GM21515 (cell line): ENCODE results near the gene GPR4.

Experiments used
- ATAC-seq: cut with Tn5 transposase; IDR thresholded peaks from one replicate; pipeline ENCODE4 v1.9.1; 2021; ENCODE audit not compliant: unreplicated experiment

The GPR4 gene

GRCh38 chr19:45556835-45557234 is 45.2 kb downstream of the GPR4 start:
- ATAC-seq: no peak

GRCh38 chr19:45554481-45554880 is 47.5 kb downstream of the GPR4 start:
- no peak for ATAC-seq

GRCh38 chr19:45553464-45553863 is 48.5 kb downstream of the GPR4 start:
- no peak for ATAC-seq

DNA sequence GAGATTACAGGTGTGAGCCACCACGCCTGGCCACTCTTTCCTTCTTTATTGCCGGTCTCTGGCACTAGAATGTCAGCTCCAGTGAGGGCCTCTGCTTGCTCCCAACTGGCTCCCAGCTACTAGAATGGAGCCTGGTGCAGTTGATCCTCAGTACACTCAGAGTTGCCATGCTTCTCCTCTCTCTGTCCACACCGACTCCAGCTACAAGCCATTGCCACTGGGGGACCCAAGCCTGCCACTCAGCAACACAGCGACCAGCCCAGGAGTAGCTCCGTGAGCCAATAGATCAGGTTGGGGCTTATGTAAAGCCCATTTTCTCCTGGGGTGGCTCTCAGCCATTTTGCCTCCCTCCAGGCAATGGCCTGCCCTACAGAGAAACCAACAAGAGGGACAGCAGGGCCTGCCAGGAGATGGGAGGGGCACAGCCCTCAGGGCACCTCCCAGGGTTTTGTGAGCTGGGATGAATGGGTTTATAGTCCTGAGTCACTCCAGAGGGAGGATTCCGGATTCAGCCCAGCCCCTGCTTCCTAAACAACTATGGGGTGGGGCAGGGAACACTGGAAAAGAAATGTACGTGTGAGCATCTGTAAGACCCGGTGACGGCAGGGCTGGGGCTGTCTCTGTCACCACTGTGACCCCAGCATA is 53.9 kb downstream of the GPR4 start:
- ATAC-seq: no peak

GRCh38 chr19:45547211-45547770 is 54.7 kb downstream of the GPR4 start:
- ATAC-seq: no peak

- no peak for ATAC-seq
These were observed 59.8 kb downstream of the GPR4 start for GRCh38 chr19:45542234-45542668.
